ENCODE measurements around the gene COLEC11.

Gene COLEC11

DNA sequence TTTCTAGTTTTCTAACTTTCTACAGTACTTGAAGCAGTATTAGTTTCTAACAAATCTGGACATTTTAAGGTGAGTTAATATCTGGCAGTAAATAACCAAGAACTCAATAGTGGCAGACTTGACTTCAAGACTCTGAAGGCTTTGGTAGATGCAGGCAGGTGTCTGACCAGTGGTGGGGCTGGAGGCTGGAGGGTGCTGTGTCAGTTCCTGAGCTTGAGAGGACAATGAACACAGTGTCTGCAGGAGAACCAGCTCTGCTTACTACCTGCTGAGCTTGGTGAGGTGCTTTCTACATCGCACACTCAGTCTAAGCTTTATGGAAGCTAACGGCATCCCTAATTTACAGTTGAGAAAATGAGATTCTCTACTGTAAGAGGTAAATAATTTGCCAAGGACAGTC is 84.3 kb downstream of the COLEC11 start:
- no peak for DNase-seq

DNA sequence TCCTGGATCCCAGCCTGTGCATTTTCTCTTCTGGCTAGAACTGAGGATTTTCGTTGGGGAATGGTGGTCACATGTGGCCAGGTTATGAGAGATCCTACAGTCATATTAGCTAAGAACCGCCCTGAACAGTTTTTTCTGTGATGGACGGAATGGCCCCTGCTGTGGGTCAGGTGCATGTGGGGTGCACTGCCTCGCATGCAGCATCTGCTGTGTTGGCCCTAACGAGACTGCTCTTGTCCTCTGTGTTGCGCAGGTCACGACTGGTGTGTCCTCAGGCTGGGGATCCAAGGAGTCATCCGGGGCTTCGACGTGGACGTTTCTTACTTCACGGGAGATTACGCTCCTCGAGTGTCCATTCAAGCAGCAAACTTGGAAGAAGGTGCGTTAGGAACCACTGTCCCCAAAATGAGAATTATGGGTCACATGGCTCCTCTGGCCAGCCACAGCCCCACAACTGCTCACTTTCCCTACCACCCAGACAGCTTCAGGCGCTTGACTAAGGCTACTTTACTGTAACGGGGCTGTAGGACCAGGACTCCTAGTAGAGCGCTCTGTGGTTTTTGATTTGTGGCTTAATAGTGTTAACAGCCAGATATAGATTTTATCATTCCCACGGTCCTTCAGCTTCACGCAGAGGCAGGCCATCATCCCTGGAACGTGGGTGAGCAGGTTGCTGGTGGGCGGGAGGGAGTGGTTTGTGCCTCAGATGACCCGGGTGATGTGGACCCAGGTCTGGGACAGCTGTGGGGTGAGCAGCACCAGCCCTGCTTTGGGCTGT is 84.9 kb downstream of the COLEC11 start:
- no peak for DNase-seq

DNA sequence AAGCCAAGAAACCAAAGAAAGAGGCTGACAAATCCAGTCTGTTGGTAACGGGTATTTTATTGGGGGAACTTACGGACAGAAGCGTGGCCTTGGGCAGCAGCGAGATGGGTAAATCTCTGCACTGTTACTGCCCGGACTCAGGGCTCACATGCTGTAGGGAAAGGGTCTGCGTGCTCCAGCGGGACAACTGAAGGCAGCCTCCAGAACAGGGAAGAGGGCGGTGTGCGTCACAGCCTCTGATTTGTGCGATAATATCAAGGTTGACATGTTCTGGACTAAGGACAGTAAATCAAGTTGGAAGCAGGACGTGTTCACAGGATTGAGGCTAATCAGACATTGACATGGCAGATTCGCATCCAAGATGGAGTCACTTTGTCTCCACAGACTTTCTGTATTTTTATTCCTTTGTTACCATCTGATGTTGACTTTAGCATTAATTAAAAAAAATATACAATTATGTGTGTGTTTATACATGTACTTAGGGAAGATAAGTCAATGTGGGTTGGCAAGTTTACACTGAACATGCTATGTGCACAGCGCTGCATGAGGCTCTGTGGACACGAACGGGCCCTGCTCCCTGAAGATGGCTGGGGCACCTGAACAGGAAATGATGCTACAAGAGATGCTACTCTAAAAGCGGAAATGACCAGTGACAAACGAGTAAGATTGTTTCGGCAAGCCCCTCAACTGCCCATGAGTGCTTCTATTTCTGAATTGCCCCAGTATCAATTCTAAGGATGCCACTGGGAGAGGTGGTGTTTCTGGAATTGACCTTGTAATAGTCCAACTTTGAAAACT is 85.8 kb downstream of the COLEC11 start:
- DNase-seq = no peak

DNA sequence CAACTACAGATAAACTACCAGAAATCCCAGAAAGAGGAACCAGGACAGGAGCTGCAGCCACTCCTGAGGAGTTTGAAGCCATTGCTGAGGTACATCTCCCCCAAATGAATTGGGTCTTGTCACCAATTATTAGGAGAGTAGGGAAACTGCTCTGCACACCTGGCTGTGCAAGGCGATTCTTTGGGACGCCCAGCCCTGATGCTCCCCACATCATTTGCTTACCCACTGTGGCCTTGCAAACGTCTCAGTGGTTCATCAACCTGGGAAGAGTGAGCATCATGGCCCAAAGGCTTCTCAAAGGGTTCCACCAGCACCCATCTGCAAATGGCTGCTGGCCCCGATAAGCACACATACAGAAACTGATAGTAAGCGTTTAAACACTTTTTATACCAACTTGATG is 86.7 kb downstream of the COLEC11 start:
- DNase-seq = no peak

DNA sequence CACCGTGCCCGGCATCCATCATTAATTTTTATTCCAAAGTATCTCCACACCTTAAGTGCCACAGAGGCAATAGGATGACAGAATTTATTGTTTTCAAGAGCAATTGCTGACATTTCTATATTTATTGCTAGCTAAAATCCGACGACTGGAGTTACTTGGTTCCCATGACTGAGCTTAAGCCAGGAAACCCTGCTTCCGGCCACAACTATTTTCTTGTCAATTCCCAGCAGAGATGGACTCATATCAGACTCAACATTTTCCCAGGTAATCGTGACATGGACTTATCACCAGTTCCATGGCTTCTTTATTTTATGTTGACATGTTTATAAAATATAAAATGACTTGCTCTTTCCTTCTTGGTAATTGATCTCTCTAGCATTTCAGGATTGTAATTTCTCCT is 87.9 kb downstream of the COLEC11 start:
- no peak for DNase-seq

DNA sequence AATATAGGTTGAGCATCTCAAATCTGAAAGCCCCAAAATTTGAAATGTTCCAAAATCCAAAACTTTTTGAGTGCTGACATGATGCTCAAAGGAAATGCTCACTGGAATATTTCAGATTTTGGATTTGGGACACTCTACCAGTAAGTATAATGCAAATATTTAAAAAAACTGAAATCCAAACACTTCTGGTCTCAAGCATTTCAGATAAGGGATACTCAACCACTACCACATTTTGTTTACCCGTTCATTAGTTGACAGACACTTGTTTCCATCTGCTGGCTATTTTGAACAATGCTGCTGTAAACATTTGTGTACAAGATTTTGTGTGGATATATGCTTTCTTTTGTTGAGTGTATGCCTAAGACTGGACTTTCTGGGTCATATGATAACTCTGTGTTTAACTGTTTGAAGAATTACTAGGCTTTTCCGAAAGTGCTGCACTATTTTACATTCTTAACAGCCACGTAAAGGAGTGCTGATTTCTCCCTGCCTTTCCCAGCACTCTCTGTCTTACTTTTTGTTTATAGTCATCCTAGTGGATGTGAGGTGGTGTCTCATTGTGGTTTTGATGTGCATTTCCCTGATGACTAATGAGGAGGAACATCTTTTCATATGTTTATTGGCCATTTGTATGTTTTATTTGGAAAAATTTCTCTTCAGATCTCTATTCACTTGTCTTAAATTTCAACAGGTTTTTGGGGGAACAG is 89.0 kb downstream of the COLEC11 start:
- no peak for DNase-seq

DNA sequence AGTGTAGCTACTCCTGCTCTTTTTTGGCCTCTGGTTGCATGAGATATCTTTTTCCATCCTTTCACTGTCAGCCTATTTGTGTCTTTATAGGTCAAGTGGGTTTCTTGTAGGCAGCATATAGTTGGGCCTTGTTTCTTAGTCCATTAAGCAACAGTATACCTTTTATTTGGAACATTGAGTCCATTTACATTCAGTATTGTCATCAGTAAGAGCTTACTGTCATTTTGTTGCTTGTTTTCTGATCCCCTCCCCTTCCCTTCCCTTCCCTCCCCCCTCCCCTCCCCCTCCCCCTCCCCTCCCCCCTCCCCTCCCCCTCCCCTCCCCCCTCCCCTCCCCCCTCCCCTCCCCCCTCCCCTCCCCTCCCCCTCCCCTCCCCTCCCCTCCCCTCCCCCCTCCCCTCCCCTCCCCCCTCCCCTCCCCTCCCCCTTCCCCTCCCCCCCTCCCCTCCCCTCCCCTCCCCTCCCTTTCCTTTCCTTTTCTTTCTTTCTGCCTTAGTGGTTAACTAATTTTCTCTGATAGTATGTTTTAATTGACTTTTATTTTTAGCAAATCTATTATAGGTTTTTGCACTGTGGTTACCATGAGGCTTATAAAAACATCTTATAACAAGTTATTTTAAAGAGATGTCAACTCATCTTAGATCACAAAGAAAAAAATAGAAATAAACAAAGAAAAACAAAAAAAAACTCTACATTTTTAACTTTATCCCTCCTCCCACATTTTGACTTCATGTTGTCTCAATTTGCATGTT is 95.3 kb downstream of the COLEC11 start:
- DNase-seq = no peak

DNA sequence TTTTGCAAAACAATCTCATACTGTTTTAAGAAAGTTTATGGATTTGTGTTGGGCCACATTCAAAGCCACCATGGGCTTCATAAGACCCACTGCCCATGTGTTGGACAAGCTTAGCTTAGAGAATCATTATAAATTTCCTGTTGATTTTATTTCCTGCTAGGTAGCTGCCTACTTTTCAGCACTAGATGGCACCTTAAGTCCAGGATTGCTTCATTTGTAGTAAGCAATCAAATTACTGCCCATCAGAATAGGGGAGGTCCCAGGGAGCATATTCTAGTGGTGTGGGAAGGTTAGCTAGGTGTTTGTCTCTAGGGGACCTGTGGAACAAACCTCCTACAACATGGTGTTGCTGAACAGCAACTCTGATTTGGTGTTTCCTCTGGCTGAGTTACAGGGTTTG is 97.5 kb downstream of the COLEC11 start:
- peak; percentile 54 for DNase-seq

All from NCI-H1105 treated with DMSO at 0.1 percent for 48 hours (cell line).